Naive B cell (primary cell): Measurements from ENCODE around the gene ADAMTS18. TPM values are rescaled to one million over a fixed set of nuclear protein-coding genes. Genes with fewer than 3 reads are reported as not detected.
"Not testable (repeated sequence)": the region's sequence is repeated elsewhere in the genome, so short reads cannot be mapped to it uniquely, and the experiment has no call there.

Experiments
- ATAC-seq, 2 donors: fragments of 150-1000 bp; cut with Tn5 transposase; 2 replicates each; pipeline ENCODE4 v1.10.0; 2021; ENCODE audit warnings: low read depth in 2 of 2, mild to moderate bottlenecking in 2 of 2, moderate library complexity in 2 of 2
- DNase-seq: peaks from one replicate; pipeline ENCODE4 v3.0.0; 2022
- H3K27ac Mint-ChIP-seq, 6 donors: one replicate each; pipeline ENCODE4 v1.8.0; 2020 to 2022; ENCODE audit warnings: mild to moderate bottlenecking in 6 of 6, mixed read lengths in 6 of 6, moderate library complexity in 5 of 6, inconsistent platforms in 2 of 6
- H3K27me3 Mint-ChIP-seq, 3 donors: one replicate each; pipeline ENCODE4 v1.8.0; 2021 to 2022; ENCODE audit warnings: mixed read lengths in 3 of 3, mild to moderate bottlenecking in 1 of 3
- H3K36me3 Mint-ChIP-seq, 2 donors: one replicate each; pipeline ENCODE4 v1.8.0; 2020 to 2022; ENCODE audit warnings: mixed read lengths in 2 of 2, inconsistent platforms in 1 of 2, mild to moderate bottlenecking in 1 of 2
- H3K4me1 Mint-ChIP-seq, 3 donors: one replicate each; pipeline ENCODE4 v1.8.0; 2020 to 2022; ENCODE audit warnings: mixed read lengths in 3 of 3, inconsistent platforms in 1 of 3, mild to moderate bottlenecking in 1 of 3, moderate library complexity in 1 of 3
- H3K4me3 Mint-ChIP-seq, 8 donors: one replicate each; pipeline ENCODE4 v1.8.0; 2020 to 2022; ENCODE audit warnings: mild to moderate bottlenecking in 8 of 8, mixed read lengths in 8 of 8, moderate library complexity in 8 of 8, inconsistent platforms in 2 of 8
- H3K9me3 Mint-ChIP-seq, 7 donors: one replicate each; pipeline ENCODE4 v1.8.0; 2020 to 2022; ENCODE audit warnings: mixed read lengths in 7 of 7, mild to moderate bottlenecking in 5 of 7, inconsistent platforms in 2 of 7, moderate library complexity in 1 of 7
- polyA plus RNA-seq, 6 donors: library from polyadenylated mRNA; unstranded; fragments of 300-500 nt; fragmentation: Illumina TruSeq; gene quantifications; one replicate each; pipeline ENCODE4 v1.2.3, GENCODE V29; 2021; ENCODE audit warnings: low read depth in 6 of 6

Gene ADAMTS18, protein sequence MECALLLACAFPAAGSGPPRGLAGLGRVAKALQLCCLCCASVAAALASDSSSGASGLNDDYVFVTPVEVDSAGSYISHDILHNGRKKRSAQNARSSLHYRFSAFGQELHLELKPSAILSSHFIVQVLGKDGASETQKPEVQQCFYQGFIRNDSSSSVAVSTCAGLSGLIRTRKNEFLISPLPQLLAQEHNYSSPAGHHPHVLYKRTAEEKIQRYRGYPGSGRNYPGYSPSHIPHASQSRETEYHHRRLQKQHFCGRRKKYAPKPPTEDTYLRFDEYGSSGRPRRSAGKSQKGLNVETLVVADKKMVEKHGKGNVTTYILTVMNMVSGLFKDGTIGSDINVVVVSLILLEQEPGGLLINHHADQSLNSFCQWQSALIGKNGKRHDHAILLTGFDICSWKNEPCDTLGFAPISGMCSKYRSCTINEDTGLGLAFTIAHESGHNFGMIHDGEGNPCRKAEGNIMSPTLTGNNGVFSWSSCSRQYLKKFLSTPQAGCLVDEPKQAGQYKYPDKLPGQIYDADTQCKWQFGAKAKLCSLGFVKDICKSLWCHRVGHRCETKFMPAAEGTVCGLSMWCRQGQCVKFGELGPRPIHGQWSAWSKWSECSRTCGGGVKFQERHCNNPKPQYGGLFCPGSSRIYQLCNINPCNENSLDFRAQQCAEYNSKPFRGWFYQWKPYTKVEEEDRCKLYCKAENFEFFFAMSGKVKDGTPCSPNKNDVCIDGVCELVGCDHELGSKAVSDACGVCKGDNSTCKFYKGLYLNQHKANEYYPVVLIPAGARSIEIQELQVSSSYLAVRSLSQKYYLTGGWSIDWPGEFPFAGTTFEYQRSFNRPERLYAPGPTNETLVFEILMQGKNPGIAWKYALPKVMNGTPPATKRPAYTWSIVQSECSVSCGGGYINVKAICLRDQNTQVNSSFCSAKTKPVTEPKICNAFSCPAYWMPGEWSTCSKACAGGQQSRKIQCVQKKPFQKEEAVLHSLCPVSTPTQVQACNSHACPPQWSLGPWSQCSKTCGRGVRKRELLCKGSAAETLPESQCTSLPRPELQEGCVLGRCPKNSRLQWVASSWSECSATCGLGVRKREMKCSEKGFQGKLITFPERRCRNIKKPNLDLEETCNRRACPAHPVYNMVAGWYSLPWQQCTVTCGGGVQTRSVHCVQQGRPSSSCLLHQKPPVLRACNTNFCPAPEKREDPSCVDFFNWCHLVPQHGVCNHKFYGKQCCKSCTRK (N-terminal part only)
- not detected for polyA plus RNA-seq

DNA sequence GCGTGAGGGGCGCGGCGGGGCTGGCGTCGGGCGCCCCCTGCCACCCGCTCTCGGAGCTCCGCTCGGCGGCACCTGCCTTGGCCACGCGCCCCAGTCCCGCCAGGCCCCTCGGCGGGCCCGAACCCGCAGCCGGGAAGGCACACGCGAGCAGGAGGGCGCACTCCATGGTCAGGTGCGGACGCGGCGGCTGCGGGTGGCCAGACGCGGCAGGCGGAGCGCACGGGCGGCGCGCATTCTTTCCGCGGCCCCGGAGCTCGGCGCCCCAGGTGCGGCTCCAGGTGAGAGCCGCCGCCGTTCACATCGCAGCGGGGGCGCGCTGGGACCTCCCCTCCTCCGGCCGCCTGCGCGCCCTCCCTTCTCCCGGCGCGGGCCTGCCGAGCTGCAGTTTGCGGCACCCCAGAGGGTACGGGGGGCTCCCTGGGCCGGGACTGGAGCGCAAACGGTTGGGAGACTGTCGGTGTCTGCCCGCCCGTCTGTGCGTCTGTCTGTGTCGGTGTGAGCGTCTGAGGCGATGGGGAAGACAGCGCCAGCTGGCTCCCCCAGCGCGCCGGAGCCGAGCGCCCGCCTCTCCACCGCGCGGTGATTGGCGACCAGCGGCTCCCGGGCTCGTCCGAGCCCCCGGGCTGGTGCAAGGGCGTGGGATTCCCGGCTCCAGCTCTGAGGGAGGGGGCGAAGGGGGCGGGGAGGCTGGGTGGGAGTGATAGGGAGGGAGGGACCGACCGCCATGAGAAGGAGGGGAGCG lies at the start of gene ADAMTS18:
ADAMTS18 (minus strand) TSS at position 505 of the 742 bp plus-strand sequence; CDS start at position 166, 339 bp downstream.
- H3K4me3 Mint-ChIP-seq: no peak within 1 kb of the TSS
- H3K4me1 Mint-ChIP-seq: peaks cover 0 to 2% (median 0%) of the 10 kb centered on the region in 3 donors
- DNase-seq: no peak
- ATAC-seq: no peak
- no peaks in the 10 kb centered on the region for H3K9me3 Mint-ChIP-seq
- H3K36me3 Mint-ChIP-seq: peaks cover 0 to 7% of the 10 kb centered on the region in 2 donors
- peaks cover 70 to 75% (median 70%) of the 10 kb centered on the region in 3 donors for H3K27me3 Mint-ChIP-seq
- no peak within 1 kb of the TSS for H3K27ac Mint-ChIP-seq

- H3K36me3 Mint-ChIP-seq: peaks cover 0 to 8% of the 10 kb centered on the region in 2 donors
- H3K4me3 Mint-ChIP-seq: no peak overlapping the region
- peaks cover 12 to 24% (median 19%) of the 10 kb centered on the region in 3 donors for H3K27me3 Mint-ChIP-seq
- no peaks in the 10 kb centered on the region for H3K4me1 Mint-ChIP-seq
- no peak overlapping the region for H3K27ac Mint-ChIP-seq
- DNase-seq: no peak
- peaks cover 0 to 11% (median 0%) of the 10 kb centered on the region in 7 donors for H3K9me3 Mint-ChIP-seq
- ATAC-seq: no peak
Observed at GRCh38 chr16:77480681-77481315, 46.0 kb upstream of the ADAMTS18 start.

DNA sequence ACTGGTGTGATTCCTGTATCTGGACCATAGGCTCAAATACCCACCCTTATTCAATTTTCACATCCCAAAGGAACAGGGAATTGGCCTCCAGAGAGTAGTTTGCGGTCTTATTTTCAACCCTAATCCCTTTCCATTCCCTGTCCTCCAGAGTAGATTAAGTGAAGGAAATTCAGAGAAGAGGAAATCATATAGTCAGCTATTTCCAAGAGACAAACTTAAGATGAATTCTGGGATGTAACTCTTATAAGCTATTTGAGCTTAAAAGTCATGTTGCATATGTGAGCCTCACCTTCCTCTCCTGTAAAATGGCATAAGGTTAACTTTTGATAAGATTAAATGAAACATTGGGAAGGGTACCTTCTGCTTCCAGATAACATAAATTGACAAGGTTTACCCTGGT lies 37.4 kb upstream of the ADAMTS18 start:
- Mint-ChIP-seq H3K4me3 (no peak overlapping the region), H3K27ac (no peak overlapping the region)
- DNase-seq: no peak

GRCh38 chr16:77470851-77471250 lies 36.0 kb upstream of the ADAMTS18 start:
- Mint-ChIP-seq H3K27ac (no peak overlapping the region), H3K27me3 (peaks cover 15 to 35% (median 20%) of the 10 kb centered on the region in 3 donors), H3K4me3 (no peak overlapping the region), H3K9me3 (peaks cover 0 to 2% (median 0%) of the 10 kb centered on the region in 7 donors), H3K36me3 (no peaks in the 10 kb centered on the region), H3K4me1 (no peaks in the 10 kb centered on the region)
- ATAC-seq (no peak), DNase-seq (no peak)

More for the DNA sequence above, 37.4 kb upstream of the ADAMTS18 start:
- ATAC-seq: no peak
- peaks cover 15 to 35% (median 20%) of the 10 kb centered on the region in 3 donors for H3K27me3 Mint-ChIP-seq
- H3K9me3 Mint-ChIP-seq: peaks cover 0 to 2% (median 0%) of the 10 kb centered on the region in 7 donors
- no peaks in the 10 kb centered on the region for H3K36me3 Mint-ChIP-seq
- H3K4me1 Mint-ChIP-seq: no peaks in the 10 kb centered on the region

- Mint-ChIP-seq H3K9me3 (peaks cover 0 to 2% (median 0%) of the 10 kb centered on the region in 7 donors), H3K4me3 (no peak overlapping the region), H3K4me1 (no peaks in the 10 kb centered on the region), H3K27ac (no peak overlapping the region), H3K36me3 (no peaks in the 10 kb centered on the region), H3K27me3 (peaks cover 15 to 43% (median 20%) of the 10 kb centered on the region in 3 donors)
- ATAC-seq (no peak), DNase-seq (no peak)
Observed at GRCh38 chr16:77469634-77470033, 34.8 kb upstream of the ADAMTS18 start.

DNA sequence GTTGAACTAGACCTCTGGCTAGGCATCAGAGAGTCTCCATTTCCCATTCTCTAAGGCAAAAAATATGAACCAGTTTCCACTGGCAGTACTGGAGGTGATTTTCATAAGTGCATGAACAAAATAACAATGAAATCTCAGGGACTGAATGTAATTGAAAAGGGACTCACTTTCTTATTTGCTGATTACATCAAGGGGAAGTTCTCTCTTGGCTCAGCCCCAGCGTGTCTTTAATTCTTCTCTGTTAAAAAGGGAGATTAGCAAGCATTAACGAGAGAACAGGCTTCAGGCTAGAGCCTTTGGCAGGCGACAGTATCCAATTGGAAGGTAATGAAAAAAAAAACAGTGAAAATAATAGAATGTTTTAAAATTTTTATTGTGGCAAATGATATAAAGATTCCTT lies 34.0 kb upstream of the ADAMTS18 start:
- H3K27ac Mint-ChIP-seq: no peak overlapping the region
- no peaks in the 10 kb centered on the region for H3K36me3 Mint-ChIP-seq
- H3K9me3 Mint-ChIP-seq: peaks cover 0 to 3% (median 0%) of the 10 kb centered on the region in 7 donors
- peaks cover 15 to 42% (median 20%) of the 10 kb centered on the region in 3 donors for H3K27me3 Mint-ChIP-seq
- ATAC-seq: no peak
- no peak for DNase-seq
- H3K4me3 Mint-ChIP-seq: no peak overlapping the region
- H3K4me1 Mint-ChIP-seq: no peaks in the 10 kb centered on the region

DNA sequence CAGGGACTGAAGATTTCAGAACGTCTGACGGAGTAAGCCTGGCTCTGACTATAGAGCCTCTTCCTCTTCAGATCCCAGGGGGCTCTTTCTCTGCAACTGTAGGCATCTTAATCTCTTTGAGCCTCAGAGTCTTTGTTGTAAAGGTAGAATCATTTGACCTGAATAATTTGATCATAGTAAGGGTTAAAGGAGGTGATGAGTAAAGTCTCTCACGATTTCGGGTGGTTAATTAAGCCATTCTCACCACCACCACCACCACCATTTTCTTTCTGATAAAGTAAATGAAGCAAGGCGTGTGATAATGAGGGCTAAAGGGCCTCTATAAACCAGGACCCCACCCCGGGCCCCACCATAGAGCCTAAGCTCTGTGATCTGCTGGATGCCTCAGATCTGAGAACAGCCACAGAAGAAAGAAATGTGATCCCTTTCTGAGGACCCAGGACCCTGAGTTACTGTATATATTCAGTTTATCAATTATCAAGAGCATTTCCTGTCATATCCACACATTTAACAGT lies 33.0 kb upstream of the ADAMTS18 start:
- H3K27me3 Mint-ChIP-seq: peaks cover 7 to 33% (median 22%) of the 10 kb centered on the region in 3 donors
- ATAC-seq: no peak
- no peaks in the 10 kb centered on the region for H3K4me1 Mint-ChIP-seq
- no peak overlapping the region for H3K27ac Mint-ChIP-seq
- H3K4me3 Mint-ChIP-seq: no peak overlapping the region
- peaks cover 0 to 4% (median 0%) of the 10 kb centered on the region in 7 donors for H3K9me3 Mint-ChIP-seq
- H3K36me3 Mint-ChIP-seq: no peaks in the 10 kb centered on the region
- no peak for DNase-seq

DNA sequence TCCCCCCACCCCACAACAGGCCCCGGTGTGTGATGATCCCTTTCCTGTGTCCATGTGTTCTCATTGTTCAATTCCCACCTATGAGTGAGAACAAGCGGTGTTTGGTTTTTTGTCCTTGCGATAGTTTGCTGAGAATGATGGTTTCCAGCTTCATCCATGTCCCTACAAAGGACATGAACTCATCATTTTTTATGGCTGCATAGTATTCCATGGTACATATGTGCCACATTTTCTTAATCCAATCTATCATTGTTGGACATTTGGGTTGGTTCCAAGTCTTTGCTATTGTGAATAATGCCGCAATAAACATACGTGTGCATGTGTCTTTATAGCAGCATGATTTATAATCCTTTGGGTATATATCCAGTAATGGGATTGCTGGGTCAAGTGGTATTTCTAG lies 28.8 kb upstream of the ADAMTS18 start:
- H3K27me3 Mint-ChIP-seq: peaks cover 0 to 27% (median 16%) of the 10 kb centered on the region in 3 donors
- not testable (repeated sequence) for H3K4me3 Mint-ChIP-seq, H3K4me1 Mint-ChIP-seq, H3K36me3 Mint-ChIP-seq, ATAC-seq, H3K27ac Mint-ChIP-seq, H3K9me3 Mint-ChIP-seq, DNase-seq

- DNase-seq (no peak), ATAC-seq (no peak)
- peaks cover 0 to 4% (median 0%) of the 10 kb centered on the region in 7 donors for H3K9me3 Mint-ChIP-seq
- peaks cover 0 to 24% (median 16%) of the 10 kb centered on the region in 3 donors for H3K27me3 Mint-ChIP-seq
- H3K4me1 Mint-ChIP-seq: no peaks in the 10 kb centered on the region
- H3K36me3 Mint-ChIP-seq: no peaks in the 10 kb centered on the region
- H3K4me3 Mint-ChIP-seq: no peak overlapping the region
- H3K27ac Mint-ChIP-seq: no peak overlapping the region
Observed at GRCh38 chr16:77462894-77463293, 28.1 kb upstream of the ADAMTS18 start.

- H3K4me3 Mint-ChIP-seq: no peak overlapping the region
- H3K36me3 Mint-ChIP-seq: no peaks in the 10 kb centered on the region
- peaks cover 8 to 22% (median 12%) of the 10 kb centered on the region in 3 donors for H3K27me3 Mint-ChIP-seq
- H3K9me3 Mint-ChIP-seq: peaks cover 0 to 4% (median 0%) of the 10 kb centered on the region in 7 donors
- H3K27ac Mint-ChIP-seq: no peak overlapping the region
- H3K4me1 Mint-ChIP-seq: no peaks in the 10 kb centered on the region
- ATAC-seq: no peak
- DNase-seq: no peak
Observed at GRCh38 chr16:77459534-77460254, 24.9 kb upstream of the ADAMTS18 start.

- Mint-ChIP-seq H3K27me3 (peaks cover 13 to 20% (median 16%) of the 10 kb centered on the region in 3 donors), H3K4me3 (no peak overlapping the region), H3K4me1 (no peaks in the 10 kb centered on the region), H3K36me3 (no peaks in the 10 kb centered on the region), H3K9me3 (no peaks in the 10 kb centered on the region), H3K27ac (no peak overlapping the region)
- DNase-seq (no peak), ATAC-seq (no peak)
Observed at GRCh38 chr16:77457046-77457445, 22.2 kb upstream of the ADAMTS18 start.
